H9 (cell line): Measurements from ENCODE around the gene ERC2. TPM values are rescaled to one million over a fixed set of nuclear protein-coding genes. Genes with fewer than 3 reads are reported as not detected.

Experiments used
- DNase-seq: peaks from one replicate; pipeline ENCODE4 v3.0.0-alpha.2; 2017
- H2AFZ ChIP-seq: one replicate; pipeline ENCODE4 v1.6.1; 2013; ENCODE audit warnings: mild to moderate bottlenecking, low read length, control low read depth, moderate library complexity
- H2AK5ac ChIP-seq: 2 replicates; pipeline ENCODE4 v1.6.1; 2013; ENCODE audit warnings: low read length, control low read depth, mixed read lengths; ENCODE audit not compliant: insufficient read length
- H2BK120ac ChIP-seq: one replicate; pipeline ENCODE4 v1.6.1; 2013; ENCODE audit warnings: low read depth, mild to moderate bottlenecking, low read length, control low read depth, inconsistent platforms; ENCODE audit not compliant: poor library complexity, severe bottlenecking
- H2BK12ac ChIP-seq: 2 replicates; pipeline ENCODE4 v1.6.1; 2013; ENCODE audit warnings: low read length, control low read depth, mixed read lengths, low read depth; ENCODE audit not compliant: insufficient read length
- H2BK15ac ChIP-seq: 2 replicates; pipeline ENCODE4 v1.6.1; 2013; ENCODE audit warnings: low read depth, low read length, control low read depth
- H2BK20ac ChIP-seq: one replicate; pipeline ENCODE4 v1.6.1; 2013; ENCODE audit warnings: low read depth, mild to moderate bottlenecking, low read length, control low read depth, inconsistent platforms; ENCODE audit not compliant: poor library complexity, severe bottlenecking
- H2BK5ac ChIP-seq: 2 replicates; pipeline ENCODE4 v1.6.1; 2013; ENCODE audit warnings: low read length, control low read depth, mixed read lengths; ENCODE audit not compliant: insufficient read length
- H3K14ac ChIP-seq: 2 replicates; pipeline ENCODE4 v1.6.1; 2013; ENCODE audit warnings: low read length, control low read depth; ENCODE audit not compliant: insufficient read depth
- H3K18ac ChIP-seq: 2 replicates; pipeline ENCODE4 v1.6.1; 2013; ENCODE audit warnings: low read depth, mild to moderate bottlenecking, mixed read lengths, low read length, control low read depth; ENCODE audit not compliant: insufficient read length
- H3K23ac ChIP-seq: 2 replicates; pipeline ENCODE4 v1.6.1; 2013; ENCODE audit warnings: low read length, control low read depth, mixed read lengths, low read depth; ENCODE audit not compliant: insufficient read length
- H3K23me2 ChIP-seq: 2 replicates; pipeline ENCODE4 v1.6.1; 2013; ENCODE audit warnings: low read depth, mild to moderate bottlenecking, mixed read lengths, low read length, control low read depth; ENCODE audit not compliant: insufficient read length, poor library complexity, severe bottlenecking
- H3K27ac ChIP-seq: 2 replicates; pipeline ENCODE4 v1.5.1; 2013; ENCODE audit warnings: low read length, control low read depth, mixed read lengths, low read depth; ENCODE audit not compliant: insufficient read length
- H3K27me3 ChIP-seq: 2 replicates; pipeline ENCODE4 v1.6.1; 2013; ENCODE audit warnings: low read length, control low read depth, inconsistent platforms; ENCODE audit not compliant: insufficient read depth
- H3K4ac ChIP-seq: 2 replicates; pipeline ENCODE4 v1.6.1; 2013; ENCODE audit warnings: low read depth, mild to moderate bottlenecking, control low read depth, inconsistent platforms, low read length, moderate library complexity
- H3K4me1 ChIP-seq: 2 replicates; pipeline ENCODE4 v1.6.1; 2013; ENCODE audit warnings: low read length, control low read depth, inconsistent platforms; ENCODE audit not compliant: insufficient read depth
- H3K4me2 ChIP-seq: 2 replicates; pipeline ENCODE4 v1.6.1; 2013; ENCODE audit warnings: low read length, control low read depth, mixed read lengths; ENCODE audit not compliant: insufficient read length, insufficient read depth
- H3K56ac ChIP-seq: 2 replicates; pipeline ENCODE4 v1.6.1; 2013; ENCODE audit warnings: low read depth, mild to moderate bottlenecking, mixed read lengths, low read length, control low read depth; ENCODE audit not compliant: insufficient read length
- H3K79me1 ChIP-seq: 2 replicates; pipeline ENCODE4 v1.6.1; 2013; ENCODE audit warnings: low read depth, mild to moderate bottlenecking, moderate library complexity, low read length, control low read depth, inconsistent platforms; ENCODE audit not compliant: insufficient read depth, poor library complexity, severe bottlenecking
- H3K79me2 ChIP-seq: 2 replicates; pipeline ENCODE4 v1.6.1; 2013; ENCODE audit warnings: low read length, control low read depth, inconsistent platforms; ENCODE audit not compliant: insufficient read depth
- H3K9ac ChIP-seq: 2 replicates; pipeline ENCODE4 v1.6.1; 2013; ENCODE audit warnings: low read length, control low read depth, mixed read lengths; ENCODE audit not compliant: insufficient read length; ENCODE audit errors: extremely low read depth
- H3K9me3 ChIP-seq: one replicate; pipeline ENCODE4 v1.6.1; 2013; ENCODE audit warnings: low read depth, low read length, inconsistent platforms; ENCODE audit not compliant: control insufficient read depth
- H3T11ph ChIP-seq: one replicate; pipeline ENCODE4 v1.6.1; 2013; ENCODE audit warnings: mild to moderate bottlenecking, low read length, control low read depth, inconsistent platforms
- H4K20me1 ChIP-seq: one replicate; pipeline ENCODE4 v1.6.1; 2013; ENCODE audit not compliant: control insufficient read depth, insufficient read length, insufficient read depth
- H4K5ac ChIP-seq: 2 replicates; pipeline ENCODE4 v1.6.1; 2013; ENCODE audit warnings: low read depth, mild to moderate bottlenecking, mixed read lengths, low read length, control low read depth; ENCODE audit not compliant: insufficient read length
- H4K8ac ChIP-seq: replicated peaks from 2 replicates; pipeline ENCODE4 v1.6.1; 2013; ENCODE audit warnings: low read length, control low read depth, mixed read lengths, low read depth; ENCODE audit not compliant: insufficient read length
- H4K91ac ChIP-seq: 2 replicates; pipeline ENCODE4 v1.6.1; 2013; ENCODE audit warnings: low read depth, mild to moderate bottlenecking, moderate library complexity, mixed read lengths, low read length, control low read depth; ENCODE audit not compliant: insufficient read length
- H3K27ac Mint-ChIP-seq, 3 experiments: 2 replicates in 2 of 3; 3 replicates in 1 of 3; pipeline ENCODE4 v1.8.0; 2020 to 2021; ENCODE audit warnings: mixed read lengths in 3 of 3, mild to moderate bottlenecking in 1 of 3, moderate library complexity in 1 of 3
- H3K27me3 Mint-ChIP-seq: 2 replicates; pipeline ENCODE4 v1.8.0; 2021; ENCODE audit warnings: low read depth, mild to moderate bottlenecking, moderate library complexity, mixed read lengths
- H3K36me3 Mint-ChIP-seq, 3 experiments: 2 replicates in 2 of 3; 3 replicates in 1 of 3; pipeline ENCODE4 v1.8.0; 2020 to 2021; ENCODE audit warnings: low read depth in 3 of 3, mixed read lengths in 3 of 3; ENCODE audit not compliant: insufficient read depth in 1 of 3
- H3K4me1 Mint-ChIP-seq, 2 experiments: 2 replicates each; pipeline ENCODE4 v1.8.0; 2020; ENCODE audit warnings: mixed read lengths in 2 of 2
- H3K4me3 Mint-ChIP-seq, 2 experiments: 2 replicates in 1 of 2; 3 replicates in 1 of 2; pipeline ENCODE4 v1.8.0; 2020 to 2021; ENCODE audit warnings: mild to moderate bottlenecking in 2 of 2, mixed read lengths in 2 of 2, moderate library complexity in 1 of 2
- H3K9me3 Mint-ChIP-seq, 2 experiments: 2 replicates in 1 of 2; 3 replicates in 1 of 2; pipeline ENCODE4 v1.8.0; 2020; ENCODE audit warnings: mild to moderate bottlenecking in 2 of 2, mixed read lengths in 2 of 2, moderate library complexity in 1 of 2
- WGBS: extraction: QIAGEN DNeasy Blood & Tissue Kit; methylation state at CpG from one replicate; pipeline ENCODE4 v1.1.7; 2013; ENCODE audit warnings: missing lambda C conversion rate, low lambda C conversion rate, mixed read lengths; ENCODE audit not compliant: insufficient read length; ENCODE audit errors: extremely low coverage; 5-methylcytosine and 5-hydroxymethylcytosine counted together
- total RNA-seq: library from RNA; stranded (reverse); gene quantifications from 2 replicates; pipeline ENCODE4 v1.2.1, GENCODE V29; 2021
- TF ChIP-seq, protein P1 (sequence below): fragments of 200-600 bp; sonication (generic); conservative IDR thresholded peaks from 3 replicates; pipeline ENCODE4 v1.8.0; 2021; ENCODE audit warnings: antibody characterized with exemption, mild to moderate bottlenecking

The ERC2 gene
- total RNA-seq, 1 experiment from 2014 or later, result 15.4 TPM

- Histone ChIP-seq H3K14ac (no peak overlapping the region), H4K91ac (no peak overlapping the region), H3K4ac (no peak overlapping the region), H2AK5ac (no peak overlapping the region), H3K27ac (no peak overlapping the region), H3K79me1 (no peaks in the 10 kb centered on the region), H2BK20ac (no peak overlapping the region), H3K23ac (no peak overlapping the region), H3K27me3 (no peaks in the 10 kb centered on the region), H3K23me2 (no peaks in the 10 kb centered on the region), H3K4me2 (no peak overlapping the region), H2AFZ (no peak overlapping the region), H2BK5ac (no peak overlapping the region), H2BK120ac (no peak overlapping the region), H4K5ac (no peak overlapping the region), H3K4me1 (peaks cover 11% of the 10 kb centered on the region; the same call in 1 of the 2 replicates), H3T11ph (no peak overlapping the region), H3K18ac (no peak overlapping the region), H3K9me3 (no peaks in the 10 kb centered on the region), H2BK12ac (no peak overlapping the region), H4K20me1 (no peaks in the 10 kb centered on the region), H3K9ac (no peak overlapping the region), H2BK15ac (no peak overlapping the region), H3K56ac (no peak overlapping the region), H3K79me2 (no peaks in the 10 kb centered on the region), H4K8ac (no peak overlapping the region)
- Mint-ChIP-seq H3K4me3 (no peak overlapping the region), H3K36me3 (no peaks in the 10 kb centered on the region), H3K4me1 (peaks cover 48 to 54% of the 10 kb centered on the region in 2 experiments), H3K27me3 (no peaks in the 10 kb centered on the region), H3K27ac (no peak overlapping the region), H3K9me3 (no peaks in the 10 kb centered on the region)
- no CpG with 5 or more reads among the region's 4 CpGs for WGBS
- DNase-seq, result no peak
- TF ChIP-seq, protein P1, sequence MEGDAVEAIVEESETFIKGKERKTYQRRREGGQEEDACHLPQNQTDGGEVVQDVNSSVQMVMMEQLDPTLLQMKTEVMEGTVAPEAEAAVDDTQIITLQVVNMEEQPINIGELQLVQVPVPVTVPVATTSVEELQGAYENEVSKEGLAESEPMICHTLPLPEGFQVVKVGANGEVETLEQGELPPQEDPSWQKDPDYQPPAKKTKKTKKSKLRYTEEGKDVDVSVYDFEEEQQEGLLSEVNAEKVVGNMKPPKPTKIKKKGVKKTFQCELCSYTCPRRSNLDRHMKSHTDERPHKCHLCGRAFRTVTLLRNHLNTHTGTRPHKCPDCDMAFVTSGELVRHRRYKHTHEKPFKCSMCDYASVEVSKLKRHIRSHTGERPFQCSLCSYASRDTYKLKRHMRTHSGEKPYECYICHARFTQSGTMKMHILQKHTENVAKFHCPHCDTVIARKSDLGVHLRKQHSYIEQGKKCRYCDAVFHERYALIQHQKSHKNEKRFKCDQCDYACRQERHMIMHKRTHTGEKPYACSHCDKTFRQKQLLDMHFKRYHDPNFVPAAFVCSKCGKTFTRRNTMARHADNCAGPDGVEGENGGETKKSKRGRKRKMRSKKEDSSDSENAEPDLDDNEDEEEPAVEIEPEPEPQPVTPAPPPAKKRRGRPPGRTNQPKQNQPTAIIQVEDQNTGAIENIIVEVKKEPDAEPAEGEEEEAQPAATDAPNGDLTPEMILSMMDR, result no peak
Observed at GRCh38 chr3:56048946-56049345, 419.3 kb downstream of the ERC2 start.
